Endothelial cell of umbilical vein (primary cell): ENCODE results near the gene MAGEA2B.

Source experiments
- CTCF ChIP-seq, 2 donors: IDR thresholded peaks; 1 replicate in 1 of 2; 2 replicates in 1 of 2; pipeline ENCODE4 v1.5.1; 2011; ENCODE audit warnings: low read length in 2 of 2, mild to moderate bottlenecking in 2 of 2, moderate library complexity in 2 of 2, control low read depth in 1 of 2, inconsistent platforms in 1 of 2, low read depth in 1 of 2; ENCODE audit not compliant: insufficient read depth in 1 of 2; ENCODE audit errors: extremely low read depth in 1 of 2
- FOS ChIP-seq: IDR thresholded peaks from 2 replicates; pipeline ENCODE4 v1.6.1; 2011; ENCODE audit warnings: mild to moderate bottlenecking, low read length, moderate library complexity, borderline replicate concordance; ENCODE audit not compliant: insufficient read depth
- MAX ChIP-seq: IDR thresholded peaks from 2 replicates; pipeline ENCODE4 v1.6.1; 2011; ENCODE audit not compliant: insufficient read depth, insufficient read length

GRCh38 chrX:152735860-152736511 is 21.6 kb downstream of the MAGEA2B start:
- TF ChIP-seq FOS = no peak
- no peak for TF ChIP-seq CTCF (IDR thresholded peaks at IDR 0.05; ENCODE audit: extremely low read depth in 1 of 2, insufficient read depth in 1 of 2, low read depth in 1 of 2, low read length in 2 of 2)
- TF ChIP-seq MAX = no peak
